Breast epithelium (tissue), 4 donors: ENCODE measurements around the gene FAM83E. TPM values are rescaled to one million over a fixed set of nuclear protein-coding genes. Genes with fewer than 3 reads are reported as not detected.
"Not testable (repeated sequence)": the region's sequence is repeated elsewhere in the genome, so short reads cannot be mapped to it uniquely, and the experiment has no call there.

ENCODE experiments used
- DNase-seq, 2 donors: peaks; one replicate each; pipeline ENCODE4 v3.0.0-alpha.2; 2019; ENCODE audit warnings: low spot score in 2 of 2
- H3K27ac ChIP-seq, 2 donors: fragments of 200-600 bp; sonication (generic) in 1 of 2; one replicate each; pipeline ENCODE4 v1.5.1; 2016 to 2019; ENCODE audit warnings: mild to moderate bottlenecking in 1 of 2
- H3K27me3 ChIP-seq, 2 donors: fragments of 200-600 bp; sonication (generic) in 1 of 2; one replicate each; pipeline versions ENCODE4 v1.5.1 to v1.6.0; 2017 to 2019; ENCODE audit warnings: control low read depth in 1 of 2, mild to moderate bottlenecking in 1 of 2
- H3K36me3 ChIP-seq: fragments of 200-600 bp; one replicate; pipeline ENCODE4 v1.5.1; 2019
- H3K4me1 ChIP-seq, 2 donors: fragments of 200-600 bp; sonication (generic); one replicate each; pipeline ENCODE4 v1.5.1; 2016 to 2019; ENCODE audit warnings: control low read depth in 1 of 2
- H3K4me3 ChIP-seq, 3 donors: fragments of 200-600 bp; sonication (generic); 1 replicate in 2 of 3; 2 replicates in 1 of 3; pipeline ENCODE4 v1.5.1; 2016 to 2019; ENCODE audit warnings: mild to moderate bottlenecking in 3 of 3, moderate library complexity in 2 of 3
- H3K9me3 ChIP-seq, 2 donors: fragments of 200-600 bp; sonication (generic) in 1 of 2; one replicate each; pipeline ENCODE4 v1.5.1; 2016 to 2019; ENCODE audit warnings: control low read depth in 1 of 2
- CTCF ChIP-seq, 3 donors: fragments of 450-650 bp; IDR thresholded peaks; one replicate each; pipeline ENCODE4 v1.5.1; 2016 to 2017; ENCODE audit warnings: antibody characterized with exemption in 3 of 3, mild to moderate bottlenecking in 3 of 3, moderate library complexity in 3 of 3
- POLR2A ChIP-seq: fragments of 450-650 bp; IDR thresholded peaks from one replicate; pipeline ENCODE4 v1.6.1; 2016; ENCODE audit warnings: antibody characterized with exemption, mild to moderate bottlenecking, moderate library complexity
- POLR2AphosphoS5 ChIP-seq, 3 donors: sonication (generic); formaldehyde crosslinking; IDR thresholded peaks; one replicate each; pipeline ENCODE4 v1.6.1; 2017; ENCODE audit warnings: antibody characterized with exemption in 3 of 3
- intact Hi-C: fragments of 100-400 bp; cut with DNase I; formaldehyde crosslinking; loops from one replicate; pipeline ENCODE4 v1.15.1; 2023; ENCODE audit warnings: low total_unique reads
- total RNA-seq, 3 donors: library from RNA; depleted of rRNA; stranded (reverse); fragments of >200 nt; gene quantifications; one replicate each; pipeline ENCODE4 v1.1.0, GENCODE V29; 2016

FAM83E gene
- total RNA-seq, 3 donors from 2014 or later, result 3.3 to 5.6 TPM; not detected in 1

GRCh38 chr19:48634036-48634342 is 19.1 kb upstream of the FAM83E start:
- no peak for DNase-seq
- intact Hi-C loops, result no loop called here
- H3K27ac ChIP-seq, result peak overlapping the region; percentile 99

GRCh38 chr19:48633148-48634035 is 18.5 kb upstream of the FAM83E start:
- no peaks in the 10 kb centered on the region for H3K9me3 ChIP-seq
- H3K27me3 ChIP-seq, result no peaks in the 10 kb centered on the region
- no peak for DNase-seq
- no peaks in the 10 kb centered on the region for H3K36me3 ChIP-seq
- intact Hi-C loops, result no loop called here
- H3K4me1 ChIP-seq, result peaks cover 0 to 7% of the 10 kb centered on the region in 2 donors
- peak overlapping the region in 2 of 3 donors; percentile 77 to 88 for H3K4me3 ChIP-seq
- TF ChIP-seq POLR2AphosphoS5 (IDR thresholded peaks at IDR 0.05), result no peak
- no peak for TF ChIP-seq CTCF (IDR thresholded peaks at IDR 0.05)
- TF ChIP-seq POLR2A, result no peak
- H3K27ac ChIP-seq, result peak overlapping the region; percentile 99

More at GRCh38 chr19:48634036-48634342, 19.1 kb upstream of the FAM83E start:
- Histone ChIP-seq H3K27me3 (no peaks in the 10 kb centered on the region), H3K9me3 (no peaks in the 10 kb centered on the region), H3K36me3 (no peaks in the 10 kb centered on the region), H3K4me1 (peaks cover 0 to 7% of the 10 kb centered on the region in 2 donors), H3K4me3 (peak overlapping the region; percentile 63 to 88 (median 77))
- no peak for TF ChIP-seq POLR2AphosphoS5 (IDR thresholded peaks at IDR 0.05)
- no peak for TF ChIP-seq CTCF (IDR thresholded peaks at IDR 0.05)
- no peak for TF ChIP-seq POLR2A

GRCh38 chr19:48632692-48633147 is 17.8 kb upstream of the FAM83E start:
- Histone ChIP-seq H3K9me3 (no peaks in the 10 kb centered on the region), H3K27me3 (no peaks in the 10 kb centered on the region), H3K36me3 (no peaks in the 10 kb centered on the region), H3K4me1 (peaks cover 0 to 7% of the 10 kb centered on the region in 2 donors), H3K4me3 (no peak overlapping the region), H3K27ac (peak overlapping the region; percentile 99)
- intact Hi-C loops, result no loop called here
- DNase-seq, result no peak
- TF ChIP-seq POLR2AphosphoS5 (IDR thresholded peaks at IDR 0.05) (no peak), CTCF (IDR thresholded peaks at IDR 0.05) (no peak), POLR2A (no peak)

GRCh38 chr19:48632286-48632685 is 17.4 kb upstream of the FAM83E start:
- DNase-seq, H3K4me1 ChIP-seq, H3K9me3 ChIP-seq, intact Hi-C loops, H3K4me3 ChIP-seq, H3K36me3 ChIP-seq, H3K27me3 ChIP-seq: not testable (repeated sequence)
- peak overlapping the region in 1 of 2 donors; percentile 99 for H3K27ac ChIP-seq

- Histone ChIP-seq H3K4me3 (no peak overlapping the region), H3K36me3 (no peaks in the 10 kb centered on the region), H3K27ac (peak overlapping the region in 1 of 2 donors; percentile 69), H3K4me1 (peaks cover 0 to 7% of the 10 kb centered on the region in 2 donors), H3K27me3 (no peaks in the 10 kb centered on the region), H3K9me3 (no peaks in the 10 kb centered on the region)
- intact Hi-C loops, result no loop called here
- TF ChIP-seq POLR2A (no peak), CTCF (IDR thresholded peaks at IDR 0.05) (no peak), POLR2AphosphoS5 (IDR thresholded peaks at IDR 0.05) (no peak)
- DNase-seq, result no peak
These were observed 16.3 kb upstream of the FAM83E start for GRCh38 chr19:48631225-48631624.
